Stimulated activated CD4-positive, alpha-beta T cell treated with anti-CD3 and anti-CD28 coated beads, Interleukin-12 subunit alpha, Interleukin-12 subunit beta, amount 100 ng/mL, for 4 hours (primary cell): Measurements from ENCODE around the gene BIN1.

Experiments used
- DNase-seq: peaks from one replicate; pipeline ENCODE4 v3.0.0-alpha.2; 2020

BIN1 gene

GRCh38 chr2:127102521-127103242, 4.3 kb downstream of the BIN1 start:
- no peak for DNase-seq

- DNase-seq = no peak
Measured at GRCh38 chr2:127101756-127102477, 5.0 kb downstream of the BIN1 start.

- no peak for DNase-seq
Measured at GRCh38 chr2:127101048-127101611, 5.8 kb downstream of the BIN1 start.

GRCh38 chr2:127100251-127101047, 6.5 kb downstream of the BIN1 start:
- no peak for DNase-seq

- DNase-seq = no peak
Measured at GRCh38 chr2:127098711-127099110, 8.2 kb downstream of the BIN1 start.

- no peak for DNase-seq
Measured at GRCh38 chr2:127097841-127098651, 8.9 kb downstream of the BIN1 start.

GRCh38 chr2:127097471-127097765, 9.5 kb downstream of the BIN1 start:
- no peak for DNase-seq

- no peak for DNase-seq
Measured at GRCh38 chr2:127096718-127097470, 10.1 kb downstream of the BIN1 start.

GRCh38 chr2:127096280-127096679, 10.7 kb downstream of the BIN1 start:
- DNase-seq = no peak

GRCh38 chr2:127095784-127096183, 11.2 kb downstream of the BIN1 start:
- DNase-seq = no peak

- DNase-seq = no peak
Measured at GRCh38 chr2:127095367-127095641, 11.7 kb downstream of the BIN1 start.

- DNase-seq = no peak
Measured at GRCh38 chr2:127094509-127095366, 12.2 kb downstream of the BIN1 start.

GRCh38 chr2:127093648-127094210, 13.2 kb downstream of the BIN1 start:
- no peak for DNase-seq

GRCh38 chr2:127092901-127093516, 13.9 kb downstream of the BIN1 start:
- no peak for DNase-seq

- DNase-seq = no peak
Measured at GRCh38 chr2:127092306-127092705, 14.6 kb downstream of the BIN1 start.

- no peak for DNase-seq
Measured at GRCh38 chr2:127091886-127092285, 15.1 kb downstream of the BIN1 start.

- DNase-seq = no peak
Measured at GRCh38 chr2:127091148-127091547, 15.8 kb downstream of the BIN1 start.

GRCh38 chr2:127090281-127091120, 16.5 kb downstream of the BIN1 start:
- DNase-seq = no peak

- DNase-seq = no peak
Measured at GRCh38 chr2:127089478-127090235, 17.3 kb downstream of the BIN1 start.
